Activated gamma-delta T cell (primary cell): ENCODE results near the gene TAMM41.
"Not testable (repeated sequence)": the region's sequence is repeated elsewhere in the genome, so short reads cannot be mapped to it uniquely, and the experiment has no call there.

Experiments
- DNase-seq: peaks from one replicate; lab custom pipeline; 2025; lab: John Stamatoyannopoulos, UW

The TAMM41 gene

DNA sequence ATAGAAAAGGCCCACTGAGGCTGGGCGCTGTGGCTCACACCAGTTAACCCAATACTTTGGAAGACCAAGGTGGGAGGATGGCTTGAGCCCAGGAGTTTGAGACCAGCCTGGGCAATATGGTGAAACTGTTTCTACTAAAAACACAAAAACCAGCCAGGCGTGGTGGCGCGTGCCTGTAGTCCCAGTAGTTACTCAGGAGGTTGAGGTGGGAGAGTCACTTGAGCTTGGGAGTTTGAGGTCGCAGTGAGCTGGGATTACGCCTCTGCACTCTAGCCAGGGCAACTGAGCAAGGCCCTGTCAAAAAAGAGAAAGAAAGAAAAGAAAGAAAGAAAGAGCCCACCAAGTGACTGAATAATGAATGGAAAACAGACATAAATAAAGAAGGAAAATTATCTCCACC lies 32.0 kb downstream of the TAMM41 start:
- no peak for DNase-seq

DNA sequence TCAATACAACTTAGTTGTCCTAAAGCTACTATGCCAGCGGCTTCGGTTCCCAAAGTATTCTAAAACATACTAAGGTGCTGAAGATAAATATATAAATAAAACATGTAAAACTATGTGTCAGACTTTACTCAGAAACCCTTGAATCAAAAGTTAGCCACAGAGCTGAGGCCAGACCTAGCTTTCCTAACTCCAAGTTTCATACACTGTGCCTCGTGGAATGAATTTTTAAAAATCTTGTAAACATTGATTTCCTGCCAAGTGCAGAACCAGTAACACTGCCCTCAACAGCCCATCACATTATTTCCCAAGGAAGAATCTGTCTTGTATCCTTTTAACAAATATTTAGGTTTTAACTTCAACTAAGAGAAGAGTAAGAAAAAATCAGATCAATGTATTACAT lies 36.4 kb downstream of the TAMM41 start:
- no peak for DNase-seq

DNA sequence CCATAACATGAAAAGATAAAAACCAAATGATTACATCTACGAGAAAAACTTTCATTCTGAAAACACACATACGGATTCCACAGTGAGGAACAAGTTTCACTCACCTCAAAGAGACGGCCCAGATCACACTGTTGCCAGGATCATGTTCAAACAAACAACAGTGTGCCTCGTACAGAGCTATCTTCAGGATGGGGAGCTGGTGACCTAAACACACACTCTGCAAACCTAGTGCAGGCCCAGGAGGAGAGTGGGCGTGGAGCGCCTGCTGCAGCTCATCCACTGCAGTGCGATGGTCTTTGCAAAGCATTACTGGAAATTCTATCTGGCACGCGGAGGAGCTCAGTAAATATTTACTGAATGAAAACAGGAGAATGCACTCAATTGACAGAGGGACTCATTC lies 38.5 kb downstream of the TAMM41 start:
- no peak for DNase-seq

DNA sequence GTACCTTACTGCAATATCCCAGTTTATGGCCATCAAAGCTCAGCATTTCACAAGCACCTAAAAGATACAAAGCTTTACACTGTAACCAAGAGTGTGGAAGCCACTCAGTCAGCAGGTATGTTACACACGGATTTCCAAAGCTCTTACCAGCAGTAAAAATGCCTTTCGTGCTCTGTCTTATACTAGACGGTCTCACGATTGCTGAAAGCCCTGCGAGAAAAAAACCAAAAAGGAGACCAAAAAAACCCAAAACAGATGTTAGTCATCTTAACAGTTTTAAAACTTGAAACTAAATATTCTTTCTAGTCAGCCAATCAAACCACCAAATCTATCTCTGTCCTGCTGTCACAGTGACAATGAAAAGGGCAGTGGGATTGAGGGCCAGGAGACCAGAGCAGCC lies 39.0 kb downstream of the TAMM41 start:
- DNase-seq = no peak

DNA sequence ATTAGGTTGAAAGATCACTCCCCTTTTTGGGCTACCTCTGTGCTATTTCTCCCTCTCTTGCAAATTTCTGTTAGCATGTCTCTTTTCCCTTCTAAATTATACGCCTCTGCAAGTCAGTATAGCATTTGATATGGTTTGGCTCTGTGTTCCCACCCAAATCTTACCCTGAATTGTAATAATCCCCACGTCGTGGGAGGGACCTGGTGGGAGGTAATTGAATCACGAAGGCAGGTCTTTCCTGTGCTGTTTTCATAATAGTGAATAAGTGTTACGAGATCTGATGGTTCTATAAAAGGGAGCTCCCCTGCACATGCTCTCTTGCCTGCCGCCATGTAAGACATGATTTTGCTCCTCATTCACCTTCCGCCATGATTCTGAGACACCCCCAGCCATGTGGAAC lies 41.0 kb downstream of the TAMM41 start:
- no peak for DNase-seq

DNA sequence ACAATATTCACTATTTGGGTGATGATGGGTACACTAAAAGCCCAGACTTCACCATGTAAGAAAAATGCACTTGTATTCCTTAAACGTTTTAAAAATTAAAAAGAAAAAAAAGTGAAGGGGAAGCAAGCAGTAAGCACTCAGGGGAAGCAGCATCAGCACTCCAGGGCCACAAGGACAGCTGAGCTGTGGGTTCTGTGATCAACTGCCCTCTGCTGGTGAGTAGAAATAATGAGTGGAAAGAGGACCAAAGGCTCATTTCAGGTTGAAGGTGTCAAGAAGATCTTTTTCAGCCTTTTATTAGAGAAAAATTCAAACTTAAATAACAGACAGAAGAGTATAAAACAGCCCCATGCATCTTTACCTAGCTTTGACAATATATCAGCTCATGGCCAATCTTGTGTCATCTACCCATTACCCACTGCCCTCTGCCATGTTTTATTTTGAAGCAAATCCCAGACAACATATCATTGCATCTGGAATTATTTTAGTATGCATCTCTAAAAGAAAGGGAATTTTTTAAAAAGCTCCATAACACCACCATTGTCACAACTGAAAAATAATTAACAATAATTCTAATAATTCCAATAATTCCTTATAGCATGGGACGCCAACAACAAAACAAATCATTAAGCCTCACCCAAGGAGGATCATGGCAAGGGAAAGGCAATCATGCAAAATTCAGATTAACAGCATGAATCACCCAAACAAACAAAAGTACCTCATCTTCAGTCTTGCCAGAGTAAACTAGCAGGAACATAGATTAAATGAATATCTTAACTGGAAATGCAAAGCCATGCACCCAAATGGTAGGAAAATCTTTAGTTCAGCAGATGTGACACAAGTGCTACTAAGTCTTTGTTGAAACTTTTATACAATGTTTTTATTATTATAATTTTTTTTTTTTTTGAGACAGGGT lies 42.5 kb downstream of the TAMM41 start:
- DNase-seq = no peak

DNA sequence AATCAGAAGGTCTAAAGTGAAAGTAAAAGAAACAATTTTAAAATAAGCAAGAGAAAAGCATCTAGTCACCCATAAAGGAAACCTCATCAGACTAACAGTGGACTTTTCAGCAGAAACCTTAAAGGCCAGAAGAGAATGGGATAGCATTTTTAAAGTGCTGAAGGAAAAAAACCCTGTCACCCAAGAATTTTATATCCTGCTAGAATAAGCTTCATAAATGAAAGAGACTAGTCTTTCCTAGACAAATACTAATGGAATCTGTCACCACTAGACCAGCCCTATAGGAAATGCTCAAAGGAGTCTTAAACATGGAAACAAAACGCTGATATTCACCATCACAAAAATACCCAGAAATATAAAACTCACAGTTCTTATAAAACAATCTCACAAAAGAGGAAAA lies 46.9 kb downstream of the TAMM41 start:
- no peak for DNase-seq

DNA sequence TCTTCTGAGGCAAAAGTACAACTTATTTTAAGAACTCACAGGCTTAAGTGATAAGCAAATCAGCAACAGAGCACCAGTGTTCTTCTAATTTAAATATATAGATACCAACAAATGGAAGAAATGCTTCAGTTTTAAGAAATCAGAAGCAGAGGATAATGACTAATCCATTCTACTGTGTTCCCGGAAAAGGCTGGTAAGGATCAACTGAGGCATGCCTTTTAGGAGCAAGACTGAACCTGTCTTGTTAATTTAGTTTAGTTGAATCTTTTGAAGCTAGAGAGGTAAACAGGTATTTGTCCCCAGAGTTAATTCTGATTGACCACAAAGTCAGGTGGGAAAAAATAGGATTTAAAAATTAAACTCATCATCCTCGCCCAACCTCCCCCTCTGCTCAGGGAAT lies 51.8 kb downstream of the TAMM41 start:
- DNase-seq = no peak

DNA sequence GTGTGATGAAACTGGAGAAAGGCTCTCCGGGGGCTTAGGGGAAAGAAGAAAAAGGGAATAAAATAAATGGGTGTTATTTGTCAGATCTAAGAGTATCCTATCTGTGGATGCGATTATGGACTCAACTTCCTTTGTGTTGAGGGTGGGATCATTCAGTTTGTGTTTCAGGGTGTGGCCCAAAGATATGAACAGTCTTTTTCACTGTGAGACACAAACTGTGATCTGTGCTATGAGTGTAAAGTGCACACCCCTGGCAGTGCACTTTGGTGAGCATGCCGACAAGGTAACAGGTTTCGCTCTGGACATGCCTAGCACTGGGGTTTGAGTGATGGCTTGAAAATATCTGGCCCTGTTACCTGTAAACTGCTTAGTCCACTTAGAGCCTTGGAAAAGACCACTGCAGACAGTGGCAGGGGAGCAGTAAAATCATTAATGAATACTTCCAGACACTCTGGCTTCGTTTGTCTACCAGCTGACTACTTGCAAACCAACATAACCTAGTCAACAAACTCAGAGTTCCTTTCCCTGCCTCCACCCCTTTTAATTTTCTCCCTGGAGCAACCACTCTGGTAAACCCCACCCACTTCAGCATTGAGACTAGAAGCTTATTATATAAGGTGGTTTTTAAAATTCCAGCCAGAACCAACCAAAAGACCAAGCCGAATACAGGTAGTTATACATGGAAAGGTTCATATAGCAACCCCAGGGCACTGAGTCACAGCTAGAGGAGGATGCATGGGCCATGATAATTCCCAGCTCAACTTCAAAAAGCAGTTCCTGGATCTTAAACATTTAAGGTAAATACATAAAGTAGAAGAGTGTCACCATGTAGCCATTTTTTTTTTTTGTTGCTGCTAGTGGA lies 55.1 kb downstream of the TAMM41 start:
- DNase-seq = no peak

DNA sequence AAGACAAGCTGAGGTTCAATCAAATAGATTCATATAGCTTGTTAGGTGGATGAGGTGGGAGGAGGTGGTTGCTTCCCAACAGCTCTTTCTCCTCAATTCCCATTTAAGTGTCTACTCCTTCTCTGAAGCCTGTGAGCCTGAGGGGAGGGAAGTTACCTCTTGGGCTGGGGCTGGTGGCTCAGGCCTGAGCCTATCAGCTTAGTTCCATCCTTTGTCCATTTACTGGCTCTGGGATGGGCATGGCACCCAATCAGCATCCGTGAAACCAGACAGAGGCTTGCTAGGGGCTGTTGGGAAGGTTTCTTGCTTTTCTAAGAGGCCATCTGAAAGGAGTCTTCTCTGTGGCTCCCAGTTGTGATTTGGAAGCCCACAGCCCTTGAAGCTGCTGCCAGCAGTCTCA lies 57.3 kb downstream of the TAMM41 start:
- no peak for DNase-seq

DNA sequence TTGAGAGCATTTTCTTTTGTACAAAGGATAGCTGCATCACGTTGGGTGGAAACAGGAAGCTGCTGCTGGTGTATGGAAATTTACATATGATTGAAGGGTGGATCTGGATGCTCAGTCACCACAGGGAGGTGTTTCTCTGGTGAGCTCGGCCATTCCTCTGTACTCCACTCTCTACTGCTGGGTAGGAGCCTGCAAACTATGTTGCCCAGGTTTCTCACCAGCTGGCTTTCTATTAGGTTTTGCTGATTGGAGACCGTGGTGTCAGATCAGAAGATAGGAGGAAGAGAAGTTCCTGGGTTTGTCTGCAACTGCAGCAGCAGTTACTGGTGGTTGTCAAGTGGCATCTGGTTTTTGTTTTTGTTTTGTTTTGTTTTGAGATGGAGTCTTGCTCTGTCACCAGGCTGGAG lies 61.7 kb downstream of the TAMM41 start:
- DNase-seq = no peak

DNA sequence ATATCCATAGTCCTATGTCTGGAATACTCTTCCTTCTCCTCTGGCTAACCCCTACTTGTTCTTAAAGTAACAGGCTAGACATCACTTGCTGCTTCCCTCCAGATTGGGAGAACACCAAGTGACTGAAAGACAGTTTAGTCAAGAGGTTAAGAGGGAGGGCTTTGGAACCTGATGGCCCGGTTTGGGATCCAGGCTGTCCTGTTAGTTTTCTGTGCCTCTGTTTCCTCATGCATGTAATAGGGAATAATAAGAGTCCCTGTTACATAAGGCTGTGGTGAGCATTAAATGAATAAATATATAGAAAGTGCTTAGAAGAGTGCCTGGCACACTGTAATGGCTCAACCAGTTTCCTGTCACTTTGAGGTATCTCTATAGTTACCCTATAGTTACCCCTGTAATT lies 66.3 kb downstream of the TAMM41 start:
- no peak for DNase-seq

DNA sequence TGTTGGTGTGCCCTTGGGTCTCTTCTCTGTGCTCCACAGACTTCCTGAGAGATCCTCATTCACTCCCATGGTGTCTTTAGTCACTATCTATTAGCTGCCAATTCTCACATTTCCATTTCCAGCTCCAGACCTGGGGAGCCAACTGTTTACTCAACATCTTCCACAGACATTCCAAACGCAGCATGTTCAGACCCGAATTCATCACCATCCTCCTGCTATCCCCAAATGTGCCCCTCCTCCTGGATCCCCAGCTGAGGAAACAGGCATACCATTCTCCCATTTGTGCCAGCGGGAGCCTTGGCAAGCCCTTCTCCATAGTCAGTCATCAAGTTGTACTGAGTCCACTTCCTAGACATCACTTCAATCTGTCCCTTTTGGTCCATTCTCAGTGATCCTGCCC lies 67.1 kb downstream of the TAMM41 start:
- no peak for DNase-seq

DNA sequence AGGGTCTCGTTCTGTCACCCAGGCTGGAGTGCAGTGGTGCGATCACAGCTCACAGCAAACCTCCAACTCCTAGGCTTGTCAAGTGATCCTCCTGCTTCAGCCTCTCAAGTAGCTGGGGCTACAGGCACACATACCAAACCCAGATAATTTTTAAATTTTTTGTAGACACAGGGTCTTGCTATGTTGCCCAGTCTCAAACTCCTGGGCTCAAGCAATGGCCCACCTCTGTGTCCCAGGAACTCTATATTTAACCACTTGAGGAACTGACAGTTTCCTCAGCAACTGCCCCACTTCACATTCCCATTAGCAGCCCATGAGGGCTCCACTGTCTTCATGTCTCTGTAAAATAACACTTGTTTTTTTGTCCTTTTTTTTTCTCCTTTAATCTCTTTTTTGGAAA lies 68.4 kb downstream of the TAMM41 start:
- no peak for DNase-seq

DNA sequence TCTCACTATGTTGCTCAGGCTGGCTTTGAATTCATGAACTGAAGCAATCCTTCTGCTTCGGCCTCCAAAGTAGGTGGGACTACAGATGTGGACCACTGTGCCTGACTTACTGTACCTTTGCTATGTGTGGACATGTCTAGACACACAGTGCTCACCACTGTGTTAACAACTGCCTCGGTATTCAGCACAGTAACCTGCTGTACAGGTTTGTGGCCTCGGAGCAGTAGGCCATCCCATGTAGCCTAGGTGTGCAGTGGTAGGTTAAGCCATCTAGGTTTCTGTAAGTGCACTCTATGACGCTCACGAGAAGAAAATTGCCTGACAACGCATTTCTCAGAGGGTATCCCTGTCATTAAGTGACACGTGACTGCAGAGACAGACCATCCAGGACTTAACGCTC lies 70.3 kb downstream of the TAMM41 start:
- DNase-seq = no peak

DNA sequence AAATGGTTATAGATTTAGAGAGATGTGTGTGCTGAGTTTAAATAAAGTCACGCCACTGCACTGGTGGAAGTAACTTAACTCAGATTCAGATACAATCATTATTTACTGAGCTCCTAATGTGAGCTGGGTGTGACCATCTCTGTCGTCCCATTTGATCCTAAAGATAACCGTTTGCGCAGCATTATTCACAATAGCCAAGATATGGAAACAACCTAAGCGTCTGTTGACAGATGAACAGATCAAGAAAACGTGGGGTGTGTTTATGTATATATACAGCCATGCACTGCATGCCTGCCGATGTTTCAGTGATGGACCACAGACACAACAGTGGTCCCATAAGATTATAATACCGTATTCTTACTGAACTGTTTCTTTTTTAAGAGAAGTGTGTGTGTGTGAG lies 71.2 kb downstream of the TAMM41 start:
- DNase-seq = no peak

DNA sequence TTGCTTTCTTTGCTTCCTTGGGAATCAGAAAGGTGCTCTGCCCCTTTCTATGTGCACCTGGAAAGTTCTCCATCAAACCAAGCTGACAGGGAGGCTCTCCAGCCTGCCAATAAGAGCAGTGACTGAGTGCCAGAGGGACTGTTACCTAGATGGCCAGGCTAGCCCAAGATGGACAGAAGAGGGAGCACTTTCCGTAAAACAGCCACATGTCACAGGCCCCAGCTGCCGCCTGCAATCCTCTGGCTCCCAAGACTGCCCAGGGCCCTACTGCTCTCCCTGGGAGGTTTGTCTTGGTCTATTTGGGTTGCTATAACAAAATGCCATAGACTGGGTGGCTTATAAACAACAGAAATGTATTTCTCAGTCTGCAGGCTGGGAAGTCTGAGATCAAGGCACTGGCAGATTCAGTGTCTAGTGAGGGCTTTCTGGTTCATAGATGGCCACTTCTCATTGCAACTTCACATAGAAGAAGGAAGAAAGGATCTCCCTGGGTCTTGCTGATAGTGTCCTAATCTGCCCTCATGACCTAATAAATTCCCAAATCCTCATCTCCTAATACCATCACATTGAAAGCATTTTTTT lies 72.3 kb downstream of the TAMM41 start:
- no peak for DNase-seq

DNA sequence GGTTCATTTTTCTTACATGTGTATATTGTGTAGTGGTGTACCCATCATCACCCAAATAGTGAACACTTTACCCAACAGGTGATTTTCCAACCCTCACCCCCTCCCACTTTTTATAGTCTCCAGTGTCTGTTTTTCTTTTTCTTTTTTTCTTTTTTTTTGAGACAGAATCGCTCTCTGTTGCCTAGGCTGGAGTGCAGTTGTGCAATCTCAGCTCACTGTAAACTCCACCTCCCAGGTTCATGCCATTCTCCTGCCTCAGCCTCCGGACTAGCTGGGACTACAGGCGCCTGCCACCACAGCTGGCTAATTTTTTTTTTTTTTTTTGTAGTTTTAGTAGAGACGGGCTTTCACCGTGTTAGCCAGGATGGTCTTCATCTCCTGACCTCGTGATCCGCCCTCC lies 74.8 kb downstream of the TAMM41 start:
- DNase-seq = not testable (repeated sequence)

DNA sequence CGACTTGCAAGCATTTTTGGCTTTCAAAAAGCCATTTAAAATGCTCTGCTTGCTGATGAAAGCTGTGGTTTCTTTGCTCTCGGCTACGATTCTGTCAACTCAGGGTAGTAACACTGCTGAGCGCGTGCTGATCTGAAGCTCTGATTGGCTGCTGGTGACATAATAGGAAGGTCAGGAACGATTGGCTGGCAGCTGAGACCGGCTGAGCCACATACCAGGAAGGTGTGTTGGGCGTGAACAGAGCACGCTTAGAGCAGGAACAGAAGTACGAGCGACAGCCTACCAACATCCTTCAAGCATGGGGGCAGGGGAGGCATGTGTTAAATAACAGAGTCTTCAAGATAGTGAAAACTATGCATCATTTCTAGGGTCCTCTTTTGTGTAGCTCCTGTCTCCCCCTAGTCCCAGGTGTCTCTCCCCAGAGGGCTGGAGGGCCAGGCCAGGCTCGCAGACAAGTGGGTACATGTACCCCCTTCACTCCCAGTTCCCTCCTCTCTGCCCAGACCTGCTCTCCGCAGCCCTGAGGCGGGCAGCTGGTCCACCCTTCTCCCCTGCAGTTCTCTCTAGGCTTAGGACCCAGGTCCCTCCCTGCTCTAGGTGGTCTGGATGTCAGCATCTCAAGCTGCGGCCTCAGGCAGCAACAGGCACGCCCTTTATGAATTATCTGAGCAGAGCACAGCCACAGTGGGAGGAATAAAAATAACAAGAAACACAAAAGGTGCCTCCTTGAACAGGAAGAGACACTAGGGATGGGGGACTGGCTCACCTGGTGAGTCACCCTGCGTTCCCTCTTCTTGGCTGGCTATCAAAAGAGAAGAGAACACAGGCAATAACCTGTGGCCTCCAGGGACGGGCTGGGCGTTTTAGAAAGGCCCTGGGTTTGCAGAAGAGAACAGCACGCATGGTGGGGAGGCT lies 76.0 kb downstream of the TAMM41 start:
- DNase-seq = no peak

DNA sequence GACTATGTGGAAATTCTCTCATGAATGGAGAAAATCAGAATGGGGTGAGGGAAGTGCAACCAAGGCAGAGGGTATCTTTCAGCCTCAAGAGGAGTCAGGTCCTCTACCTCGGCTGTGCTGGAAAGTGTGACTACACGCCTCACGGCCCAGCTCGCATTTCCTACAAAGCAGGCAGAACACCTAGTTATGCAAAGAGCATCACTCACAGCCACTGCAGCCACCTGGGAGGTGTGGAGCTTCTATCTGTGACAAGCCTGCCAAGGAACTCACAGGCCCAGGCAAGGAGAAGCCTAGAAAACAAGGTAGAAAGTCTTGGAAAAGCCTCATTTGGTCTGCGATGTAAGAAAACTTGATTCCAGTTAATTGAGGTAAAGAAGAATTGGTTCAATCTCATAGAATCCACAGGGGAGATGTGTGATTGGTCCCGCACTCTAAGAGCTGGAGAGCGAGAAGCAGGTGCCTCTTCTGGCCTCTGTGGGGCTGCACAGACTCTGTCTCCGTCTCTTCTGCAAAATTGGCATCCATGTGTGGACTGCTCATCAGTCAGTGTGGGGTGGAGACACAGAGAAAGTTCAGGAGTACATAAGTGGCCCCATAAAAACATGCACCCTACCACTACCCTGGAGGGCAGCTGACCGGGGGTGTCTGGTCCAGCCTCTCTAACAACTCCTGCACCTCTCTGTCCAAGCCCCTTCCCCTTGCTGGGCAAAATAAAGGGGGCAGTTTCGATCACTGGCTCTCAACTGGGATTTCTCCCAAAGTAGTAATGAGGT lies 76.8 kb downstream of the TAMM41 start:
- no peak for DNase-seq

DNA sequence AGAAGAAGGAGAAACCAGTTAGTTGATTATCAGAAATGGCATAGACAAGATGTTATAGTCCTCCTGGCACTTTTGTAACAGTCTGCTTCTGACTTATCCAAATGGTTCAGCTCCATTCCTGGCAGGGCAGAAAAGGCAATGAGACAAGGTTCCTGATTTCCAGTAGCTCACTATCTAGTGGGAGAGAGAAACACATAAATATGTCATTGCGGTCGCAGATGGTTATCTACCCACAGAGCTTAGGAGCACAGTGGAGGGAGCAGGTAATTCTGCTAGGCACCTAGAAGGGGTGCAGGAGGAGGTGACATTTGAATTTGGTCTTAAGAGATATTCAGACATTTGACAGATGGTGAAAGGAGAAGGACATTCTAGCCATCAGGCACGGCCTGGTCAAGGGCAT lies 78.1 kb downstream of the TAMM41 start:
- DNase-seq = no peak
